HG03108 (cell line): ENCODE data around the gene SRGAP3.

Experiments used
- ATAC-seq: cut with Tn5 transposase; IDR thresholded peaks from one replicate; pipeline ENCODE4 v1.9.1; 2021; ENCODE audit warnings: moderate library complexity; ENCODE audit not compliant: unreplicated experiment

SRGAP3 gene

GRCh38 chr3:8993331-8993730, 256.1 kb downstream of the SRGAP3 start:
- no peak for ATAC-seq

GRCh38 chr3:8992854-8993253, 256.6 kb downstream of the SRGAP3 start:
- no peak for ATAC-seq

- no peak for ATAC-seq
These were observed 257.2 kb downstream of the SRGAP3 start for GRCh38 chr3:8992199-8992598.

GRCh38 chr3:8990266-8991215, 258.9 kb downstream of the SRGAP3 start:
- no peak for ATAC-seq

GRCh38 chr3:8988791-8989558, 260.5 kb downstream of the SRGAP3 start:
- no peak for ATAC-seq

GRCh38 chr3:8988384-8988655, 261.1 kb downstream of the SRGAP3 start:
- ATAC-seq: no peak

- ATAC-seq: no peak
These were observed 261.6 kb downstream of the SRGAP3 start for GRCh38 chr3:8987645-8988383.

GRCh38 chr3:8987226-8987625, 262.2 kb downstream of the SRGAP3 start:
- no peak for ATAC-seq

- ATAC-seq: no peak
These were observed 262.7 kb downstream of the SRGAP3 start for GRCh38 chr3:8986741-8987140.

- no peak for ATAC-seq
These were observed 263.6 kb downstream of the SRGAP3 start for GRCh38 chr3:8985876-8986275.

- ATAC-seq: no peak
These were observed 264.0 kb downstream of the SRGAP3 start for GRCh38 chr3:8985411-8985831.

- no peak for ATAC-seq
These were observed 264.9 kb downstream of the SRGAP3 start for GRCh38 chr3:8984526-8984925.

- no peak for ATAC-seq
These were observed 265.4 kb downstream of the SRGAP3 start for GRCh38 chr3:8984081-8984480.

GRCh38 chr3:8983591-8983990, 265.9 kb downstream of the SRGAP3 start:
- no peak for ATAC-seq

GRCh38 chr3:8983026-8983425, 266.4 kb downstream of the SRGAP3 start:
- no peak for ATAC-seq

- no peak for ATAC-seq
These were observed 266.9 kb downstream of the SRGAP3 start for GRCh38 chr3:8982509-8982908.

GRCh38 chr3:8981700-8982099, 267.7 kb downstream of the SRGAP3 start:
- no peak for ATAC-seq

GRCh38 chr3:8981296-8981695, 268.1 kb downstream of the SRGAP3 start:
- ATAC-seq: no peak

- ATAC-seq: no peak
These were observed 268.6 kb downstream of the SRGAP3 start for GRCh38 chr3:8980756-8981257.

- no peak for ATAC-seq
These were observed 270.2 kb downstream of the SRGAP3 start for GRCh38 chr3:8979262-8979661.

- no peak for ATAC-seq
These were observed 270.9 kb downstream of the SRGAP3 start for GRCh38 chr3:8978551-8978950.
